Body of pancreas (tissue), 4 donors: Measurements from ENCODE around the gene ETS2.

Experiments used
- CTCF ChIP-seq, 7 experiments: fragments of 450-650 bp in 4 of 7; fragments of 200-600 bp in 3 of 7; sonication (generic) in 3 of 7; IDR thresholded peaks; one replicate each; pipeline ENCODE4 v1.5.1; 2016 to 2019; ENCODE audit warnings: antibody characterized with exemption in 7 of 7
- POLR2A ChIP-seq, 3 donors: fragments of 450-650 bp; IDR thresholded peaks; one replicate each; pipeline ENCODE4 v1.6.1; 2016; ENCODE audit warnings: antibody characterized with exemption in 3 of 3, mild to moderate bottlenecking in 2 of 3

DNA sequence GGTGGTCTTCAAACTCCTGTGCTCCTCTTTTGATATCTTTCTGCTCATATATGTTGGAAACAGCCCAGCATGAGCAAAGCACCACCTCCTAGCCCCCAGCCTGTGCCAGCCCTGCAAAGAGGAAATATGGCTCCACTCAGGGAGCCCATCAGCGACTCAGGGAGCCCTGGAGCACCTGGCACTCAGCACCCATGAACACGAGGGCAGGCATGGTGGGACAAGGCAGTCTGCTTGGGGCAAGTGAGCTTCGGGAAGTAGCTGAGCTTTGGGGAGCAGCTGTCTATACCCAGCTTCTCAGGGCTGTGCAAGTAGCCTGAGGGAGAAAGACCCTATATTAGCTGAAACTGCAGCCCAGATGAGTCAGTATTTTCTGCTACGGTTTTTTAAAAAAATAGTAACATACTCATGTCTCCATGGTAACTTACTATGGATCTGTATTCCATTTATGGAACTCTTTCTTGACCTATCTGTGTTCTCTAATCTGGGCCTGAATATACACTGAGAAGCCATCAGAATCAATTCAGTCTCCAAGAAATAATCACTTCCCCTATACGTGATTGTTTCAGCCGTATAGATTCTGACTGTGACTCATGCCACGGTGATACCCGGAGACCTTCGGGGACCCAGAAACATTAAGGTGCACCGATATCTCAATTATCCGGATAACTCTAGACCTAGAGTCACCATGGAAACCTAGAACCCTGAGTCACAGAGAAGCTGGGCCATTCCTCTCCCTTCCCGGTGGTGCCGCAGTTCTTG is 1.5 kb upstream of the ETS2 start:
- no peak for TF ChIP-seq CTCF (IDR thresholded peaks at IDR 0.05)
- TF ChIP-seq POLR2A (IDR thresholded peaks at IDR 0.05): no peak
